ENCODE data around the gene PGLYRP4.
"Not testable (repeated sequence)": the region's sequence is repeated elsewhere in the genome, so short reads cannot be mapped to it uniquely, and the experiment has no call there.

The PGLYRP4 gene

DNA sequence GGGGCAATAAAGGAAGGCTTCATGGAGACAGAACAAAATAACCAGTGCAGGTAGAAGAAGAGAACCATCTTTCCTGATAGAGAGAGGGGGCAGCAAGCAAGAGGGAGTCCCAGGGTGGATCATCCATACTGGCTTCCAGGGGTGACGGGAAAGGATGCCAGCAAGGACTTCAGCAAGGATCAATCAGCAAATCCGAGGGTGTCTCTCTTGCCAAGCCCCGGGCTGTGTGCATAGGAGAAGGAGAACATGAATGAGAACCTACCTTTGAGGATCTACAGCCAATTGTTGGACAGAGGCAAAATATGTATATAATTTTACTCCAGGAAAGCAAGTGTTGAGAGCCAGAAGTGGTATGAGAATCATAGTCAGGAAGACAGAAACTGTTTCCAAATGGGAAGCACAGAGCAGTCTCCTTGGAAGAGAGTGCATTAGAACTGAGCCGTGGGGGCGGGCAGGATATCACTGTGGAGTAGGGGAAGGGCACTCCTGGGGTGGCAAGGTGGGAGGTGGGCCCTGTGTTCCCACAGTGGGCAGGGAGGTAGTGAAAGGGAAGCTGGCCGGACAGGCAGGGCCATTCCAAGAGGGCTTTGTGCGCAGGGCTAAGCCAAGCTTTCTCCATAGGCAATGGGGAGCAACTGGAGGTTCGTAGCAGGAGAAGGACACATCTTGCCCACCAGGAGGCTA is 7.9 kb upstream of the PGLYRP4 start:
- no peak for DNase-seq (ENCODE audit: low read depth in 2 of 2)

- DNase-seq (ENCODE audit: low read depth in 2 of 2): peak in 1 of 2 experiments; percentile 2
Measured at GRCh38 chr1:153355445-153356071, 6.9 kb upstream of the PGLYRP4 start.

DNA sequence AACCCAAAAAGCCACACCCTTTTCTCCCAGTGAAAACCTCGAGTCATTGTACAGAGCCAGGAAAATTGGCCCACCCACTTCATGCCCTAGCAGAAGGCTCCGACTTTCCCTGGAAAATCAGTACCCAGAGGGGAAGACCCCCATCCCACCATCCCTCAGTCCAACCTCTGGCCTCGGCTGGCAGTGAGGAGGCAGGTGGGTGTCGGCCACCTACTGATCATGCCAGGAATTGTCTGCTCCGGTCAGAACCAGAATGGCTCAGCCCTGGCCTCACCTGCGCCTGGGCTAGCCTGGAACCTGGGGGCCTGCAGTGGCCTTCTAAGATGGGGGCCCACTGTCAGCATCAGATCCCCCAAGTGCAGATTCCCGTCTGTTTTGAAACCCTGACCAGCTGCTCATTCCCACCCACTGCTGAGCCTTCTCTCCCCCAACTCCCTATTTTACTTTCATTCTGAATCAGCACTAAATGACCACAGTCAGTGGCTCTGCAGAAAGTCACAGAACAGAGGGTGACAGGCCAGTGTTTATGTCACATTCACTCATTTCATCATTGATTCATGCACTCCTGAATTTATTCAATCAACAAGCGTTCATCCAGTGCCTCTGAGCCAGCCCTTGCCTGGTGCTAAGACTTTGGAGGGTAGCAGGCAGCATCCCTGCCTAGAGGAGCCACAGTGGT is 6.0 kb upstream of the PGLYRP4 start:
- DNase-seq (ENCODE audit: low read depth in 2 of 2): no peak

- DNase-seq (ENCODE audit: low read depth in 2 of 2): no peak
Measured at GRCh38 chr1:153353226-153353947, 4.7 kb upstream of the PGLYRP4 start.

- DNase-seq (ENCODE audit: low read depth in 2 of 2): peak; percentile 14 to 15
Measured at GRCh38 chr1:153352523-153352922, 3.9 kb upstream of the PGLYRP4 start.

DNA sequence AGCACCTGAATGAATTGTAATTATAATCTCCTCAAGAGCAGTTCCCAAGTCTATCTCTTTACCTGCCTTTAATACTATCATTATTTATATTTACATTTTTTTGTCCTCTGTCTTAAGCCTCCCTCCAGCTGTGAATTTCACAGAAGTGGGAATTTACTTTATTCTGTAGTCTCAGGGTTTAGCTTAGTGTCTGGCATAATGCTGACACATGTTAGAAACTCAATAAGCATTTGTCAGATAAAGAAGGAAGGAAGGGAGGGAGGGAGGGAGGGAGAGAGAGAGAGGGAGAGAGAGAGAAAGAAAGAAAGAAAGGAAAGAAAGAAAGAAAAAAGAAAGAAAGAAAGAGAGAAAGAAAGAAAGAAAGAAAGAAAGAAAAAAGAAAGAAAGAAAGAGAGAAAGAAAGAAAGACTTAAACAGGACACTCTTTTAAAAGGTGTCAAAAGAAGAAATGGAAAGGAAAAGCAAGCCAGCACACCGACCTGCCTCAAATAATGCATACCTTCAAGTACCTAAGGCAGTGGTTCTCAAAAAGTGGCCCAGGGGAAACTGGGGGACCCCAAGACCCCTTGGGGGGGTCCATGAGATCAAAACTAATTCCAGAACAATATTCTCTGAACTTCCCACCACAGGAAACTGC is 1.8 kb upstream of the PGLYRP4 start:
- no peak for DNase-seq (ENCODE audit: low read depth in 2 of 2)

DNA sequence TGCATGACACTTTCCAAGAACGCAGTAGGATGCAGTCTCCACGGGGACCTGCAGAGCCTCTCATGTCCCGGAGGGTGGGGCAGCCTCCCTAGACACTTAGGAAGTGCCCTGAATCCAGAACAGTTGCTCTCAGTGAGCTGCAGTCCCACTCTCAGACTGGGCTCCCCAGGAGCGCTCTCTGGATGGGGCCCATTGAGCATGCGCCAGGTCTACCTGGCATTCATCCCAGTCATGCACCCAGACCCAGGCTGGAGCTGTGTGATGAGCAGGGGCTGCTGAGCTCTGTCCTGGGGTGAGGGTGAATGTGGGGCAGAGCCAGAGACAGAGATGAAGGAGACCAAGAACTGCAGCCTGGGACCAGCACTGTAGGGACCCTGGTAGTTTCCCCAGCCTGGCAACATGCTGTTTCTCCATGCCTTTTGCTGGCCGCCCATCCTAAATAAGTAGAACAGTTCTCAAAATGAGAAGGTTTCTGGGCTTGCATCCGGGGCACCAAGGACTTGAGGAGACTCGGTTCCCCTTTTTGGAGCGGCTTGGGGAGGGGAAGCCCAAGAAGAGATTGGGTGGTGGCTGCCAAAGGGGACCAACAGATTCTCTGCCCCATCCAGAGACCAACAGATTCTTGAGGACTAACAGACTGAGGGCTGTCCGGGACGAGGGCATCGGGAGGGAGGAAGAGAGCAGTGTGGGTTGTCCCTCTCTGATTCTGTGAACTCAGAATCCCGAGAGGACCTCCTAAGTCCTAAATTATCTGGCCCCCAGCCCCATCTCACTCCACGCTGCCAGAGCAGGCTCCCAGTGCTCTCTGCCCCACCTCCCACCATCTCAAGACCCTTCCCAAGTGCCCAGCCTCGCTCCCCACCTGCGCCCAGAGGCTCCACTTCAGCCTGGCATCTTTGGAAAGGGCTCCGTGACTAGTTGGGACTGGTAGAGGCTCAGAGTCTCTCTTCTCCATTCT is 1.0 kb upstream of the PGLYRP4 start:
- no peak for DNase-seq (ENCODE audit: low read depth in 2 of 2)

DNA sequence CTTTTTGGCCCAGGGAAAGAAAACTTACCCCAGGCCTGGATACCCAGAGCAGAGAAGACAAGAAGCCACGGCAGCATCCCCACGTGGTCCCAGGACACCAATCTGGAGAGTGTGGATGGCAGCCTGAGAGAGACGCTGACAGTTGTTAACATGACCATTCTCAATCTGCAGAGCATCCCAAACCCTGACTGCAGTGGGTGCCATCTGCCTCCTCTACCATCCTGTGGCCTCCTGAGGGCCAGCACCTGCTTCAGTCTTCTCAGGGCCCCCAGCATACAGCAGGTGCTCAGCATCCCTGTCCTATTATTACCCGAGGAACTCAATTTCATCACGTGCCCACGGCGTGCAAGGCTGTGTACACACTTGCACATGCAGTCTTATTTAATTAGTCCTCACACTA is 785 bp downstream of the PGLYRP4 start:
- no peak for DNase-seq (ENCODE audit: low read depth in 2 of 2)

GRCh38 chr1:153347049-153347448 is 1.6 kb downstream of the PGLYRP4 start:
- not testable (repeated sequence) for DNase-seq (ENCODE audit: low read depth in 2 of 2)

- no peak for DNase-seq (ENCODE audit: low read depth in 2 of 2)
Measured at GRCh38 chr1:153346077-153346723, 2.4 kb downstream of the PGLYRP4 start.

- DNase-seq (ENCODE audit: low read depth in 2 of 2): no peak
Measured at GRCh38 chr1:153345187-153346076, 3.2 kb downstream of the PGLYRP4 start.

GRCh38 chr1:153344718-153345025 is 4.0 kb downstream of the PGLYRP4 start:
- DNase-seq (ENCODE audit: low read depth in 2 of 2): no peak

GRCh38 chr1:153343811-153344717 is 4.6 kb downstream of the PGLYRP4 start:
- DNase-seq (ENCODE audit: low read depth in 2 of 2): no peak

DNA sequence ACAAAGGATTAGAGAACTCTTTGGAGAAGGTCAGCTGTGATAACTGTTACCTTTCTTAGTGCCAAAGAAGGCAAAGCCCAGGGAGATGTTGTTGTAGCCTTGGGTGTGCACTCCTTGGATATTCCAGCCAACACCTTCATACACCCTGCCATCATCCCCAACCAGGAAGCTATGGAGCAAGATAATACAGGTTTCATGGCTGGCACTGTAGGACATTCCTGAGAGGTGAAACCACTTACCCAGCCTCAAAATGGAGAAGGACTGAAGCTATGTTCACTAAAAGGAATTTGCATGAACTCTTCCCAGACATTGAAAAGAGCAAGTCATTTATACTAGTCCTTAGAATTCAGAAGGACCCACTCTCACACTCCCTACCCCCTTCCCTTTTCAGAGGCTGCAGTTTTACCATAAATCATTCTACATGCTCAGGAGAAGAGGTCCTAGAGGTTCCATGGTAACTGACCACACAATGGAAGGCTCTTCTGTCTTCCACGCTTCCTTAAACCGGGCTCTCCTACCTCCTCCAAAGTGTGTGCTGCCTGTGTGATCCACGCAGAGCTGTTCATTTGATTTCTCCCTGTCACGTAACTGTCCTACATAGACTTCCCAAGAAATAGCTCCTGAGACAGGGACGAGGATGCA is 5.5 kb downstream of the PGLYRP4 start:
- no peak for DNase-seq (ENCODE audit: low read depth in 2 of 2)

DNA sequence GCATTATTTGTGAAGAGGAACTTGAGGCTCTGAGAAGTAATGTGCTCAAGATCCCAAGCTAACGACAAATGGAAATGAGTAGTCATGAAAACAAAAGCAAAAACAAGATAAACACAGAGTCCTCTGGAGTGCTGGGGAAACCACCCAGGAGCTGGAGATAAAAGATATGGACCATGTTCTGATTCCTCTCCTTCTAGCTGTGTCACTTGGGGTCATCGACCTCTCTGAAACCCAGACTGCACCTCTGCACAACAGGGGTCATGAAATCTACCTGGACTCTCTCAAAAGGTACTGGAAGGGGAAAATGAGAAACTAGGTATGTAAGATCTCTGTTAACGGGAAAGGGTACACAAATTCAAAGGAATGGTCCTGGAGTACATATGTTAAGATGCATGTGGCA is 6.5 kb downstream of the PGLYRP4 start:
- no peak for DNase-seq (ENCODE audit: low read depth in 2 of 2)

DNA sequence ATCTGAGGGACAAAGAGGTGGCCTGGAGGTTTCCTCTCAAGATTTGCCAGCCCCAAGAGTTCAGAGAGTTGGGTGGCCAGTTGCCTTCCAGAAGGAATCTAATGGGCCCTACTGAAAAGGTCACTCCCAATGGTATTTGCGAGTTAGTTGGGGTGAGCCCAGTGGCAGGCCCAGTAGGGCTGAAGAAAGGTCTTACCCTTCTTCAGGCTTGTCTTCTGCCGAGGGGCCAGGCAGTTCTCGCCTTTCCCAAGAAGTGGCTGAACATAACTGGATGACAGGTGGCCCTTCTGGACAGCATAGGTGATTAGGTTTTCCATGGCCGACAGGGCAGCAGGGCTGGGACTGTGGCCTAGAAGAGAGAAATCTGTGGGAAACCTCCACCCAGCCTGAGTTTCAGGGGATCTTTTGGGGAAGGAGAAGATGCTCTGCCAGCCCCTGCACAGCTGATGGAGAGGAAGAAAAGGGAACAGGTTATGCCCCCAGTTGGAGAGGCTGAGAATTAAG is 7.2 kb downstream of the PGLYRP4 start:
- DNase-seq (ENCODE audit: low read depth in 2 of 2): no peak

DNA sequence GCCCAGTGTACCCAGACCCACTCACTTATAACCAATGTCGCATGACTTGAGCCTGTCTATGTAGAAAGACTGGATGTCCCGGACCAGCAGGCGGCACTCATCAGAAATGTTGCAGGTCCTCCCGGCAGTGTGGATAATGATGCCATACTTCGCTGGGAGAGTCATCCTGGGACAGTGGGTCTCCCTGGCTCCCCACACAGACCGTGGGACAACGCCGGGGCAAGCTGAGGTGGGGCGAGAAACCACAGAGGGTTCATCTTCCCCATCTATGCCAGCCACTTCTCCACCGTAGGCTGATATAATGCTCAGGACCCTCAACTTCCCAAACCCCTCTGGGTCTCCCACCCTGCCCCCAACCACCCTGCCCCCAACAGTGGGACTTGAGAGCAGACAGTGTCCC is 8.3 kb downstream of the PGLYRP4 start:
- no peak for DNase-seq (ENCODE audit: low read depth in 2 of 2)

DNA sequence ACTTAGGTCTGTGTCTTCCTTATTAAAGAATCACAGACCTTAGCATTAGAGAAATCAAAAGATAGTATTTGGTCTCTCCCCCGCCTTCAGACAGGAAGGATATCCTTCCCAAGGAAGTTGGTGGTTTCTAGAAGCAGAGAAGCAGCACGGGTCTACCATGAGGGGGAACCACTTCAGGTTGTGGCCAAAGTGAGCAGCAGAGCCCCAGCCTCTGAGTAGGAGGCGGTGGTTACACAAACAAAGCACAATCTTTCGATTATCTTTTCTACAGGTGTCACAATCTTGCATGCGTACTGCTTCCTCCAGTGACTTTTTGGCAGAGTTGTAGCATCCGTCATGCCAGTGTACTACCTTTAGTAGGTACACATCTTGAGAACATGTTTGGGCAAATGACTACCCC is 8.8 kb downstream of the PGLYRP4 start:
- no peak for DNase-seq (ENCODE audit: low read depth in 2 of 2)

All from fibroblast of skin of left quadriceps (primary cell).